WTC11 (cell line): ENCODE data around the gene CD244. TPM values are rescaled to one million over a fixed set of nuclear protein-coding genes. Genes with fewer than 3 reads are reported as not detected.
A peak's percentile ranks its signal among the peaks of the same experiment; 100 is the strongest.

Source experiments
- ATAC-seq: fragments of 200-7000 bp; cut with Tn5 transposase; 2 replicates; pipeline ENCODE4 v1.10.0; 2021; ENCODE audit warnings: mild to moderate bottlenecking, moderate library complexity
- CTCF ChIA-PET: fragments of 300-600 bp; sonication (Branson Sonifier 250); formaldehyde crosslinking; loops from one replicate; lab custom pipeline; 2021; ENCODE audit warnings: antibody characterized with exemption; lab: Charles Lee
- POLR2A ChIA-PET: fragments of 350-600 bp; sonication (Branson Sonifier 250); formaldehyde crosslinking; loops from one replicate; lab custom pipeline; 2021; ENCODE audit warnings: antibody characterized with exemption; lab: Charles Lee
- DNase-seq: peaks from one replicate; pipeline ENCODE4 v3.0.0; 2021; ENCODE audit warnings: low spot score
- H3K27ac Mint-ChIP-seq: 2 replicates; pipeline ENCODE4 v1.8.0; 2021; ENCODE audit warnings: mixed read lengths
- H3K27me3 Mint-ChIP-seq: 2 replicates; pipeline ENCODE4 v1.8.0; 2021; ENCODE audit warnings: low read depth, mild to moderate bottlenecking, moderate library complexity, mixed read lengths
- H3K36me3 Mint-ChIP-seq: 2 replicates; pipeline ENCODE4 v1.8.0; 2021; ENCODE audit warnings: mixed read lengths
- H3K4me1 Mint-ChIP-seq: 2 replicates; pipeline ENCODE4 v1.8.0; 2022; ENCODE audit warnings: mixed read lengths
- H3K4me3 Mint-ChIP-seq: 2 replicates; pipeline ENCODE4 v1.8.0; 2021; ENCODE audit warnings: mild to moderate bottlenecking, moderate library complexity, mixed read lengths
- H3K9me3 Mint-ChIP-seq: 2 replicates; pipeline ENCODE4 v1.8.0; 2021; ENCODE audit warnings: mixed read lengths
- AFF4 ChIP-seq: sonication (generic); formaldehyde crosslinking; IDR thresholded peaks from 2 replicates; pipeline ENCODE4 v1.8.1; 2023; ENCODE audit warnings: mild to moderate bottlenecking, missing genetic modification reagents, borderline replicate concordance
- ATF6 ChIP-seq: sonication (generic); formaldehyde crosslinking; IDR thresholded peaks from 2 replicates; pipeline ENCODE4 v1.8.1; 2023; ENCODE audit warnings: mild to moderate bottlenecking, missing genetic modification reagents
- GABPB1 ChIP-seq: sonication (generic); formaldehyde crosslinking; IDR thresholded peaks from 2 replicates; pipeline ENCODE4 v1.8.1; 2023; ENCODE audit warnings: mild to moderate bottlenecking, missing genetic modification reagents
- MYBL2 ChIP-seq: sonication (generic); formaldehyde crosslinking; IDR thresholded peaks from 2 replicates; pipeline ENCODE4 v1.8.1; 2023; ENCODE audit warnings: mild to moderate bottlenecking, moderate library complexity, missing genetic modification reagents
- NFE2L1 ChIP-seq: sonication (generic); formaldehyde crosslinking; IDR thresholded peaks from 2 replicates; pipeline ENCODE4 v1.8.1; 2023; ENCODE audit warnings: missing genetic modification reagents
- STAT6 ChIP-seq: sonication (generic); formaldehyde crosslinking; conservative IDR thresholded peaks from 2 replicates; pipeline ENCODE4 v1.8.1; 2023; ENCODE audit warnings: mild to moderate bottlenecking, low read depth, missing genetic modification reagents, moderate library complexity
- TCF7 ChIP-seq: sonication (generic); formaldehyde crosslinking; IDR thresholded peaks from 2 replicates; pipeline ENCODE4 v1.8.0; 2022; ENCODE audit warnings: mild to moderate bottlenecking, low read depth, missing genetic modification reagents, moderate library complexity
- TEAD4 ChIP-seq: sonication (generic); formaldehyde crosslinking; IDR thresholded peaks from 2 replicates; pipeline ENCODE4 v1.8.0; 2022; ENCODE audit warnings: mild to moderate bottlenecking, missing genetic modification reagents
- ZBTB21 ChIP-seq: sonication (generic); formaldehyde crosslinking; IDR thresholded peaks from 2 replicates; pipeline ENCODE4 v1.8.1; 2023; ENCODE audit warnings: mild to moderate bottlenecking, missing genetic modification reagents, borderline replicate concordance
- ZNF138 ChIP-seq: sonication (generic); formaldehyde crosslinking; conservative IDR thresholded peaks from 2 replicates; pipeline ENCODE4 v1.8.1; 2022; ENCODE audit warnings: mild to moderate bottlenecking, moderate library complexity, missing genetic modification reagents
- ZNF671 ChIP-seq: fragments of 250-450 bp; sonication (Bioruptor Pico); IDR thresholded peaks from 2 replicates; pipeline ENCODE4 v1.8.0; 2021; ENCODE audit warnings: mild to moderate bottlenecking
- total RNA-seq: library from RNA; stranded (reverse); gene quantifications from 3 replicates; pipeline ENCODE4 v1.2.3, GENCODE V29; 2021
- TF ChIP-seq, protein P1 (sequence below): sonication (generic); formaldehyde crosslinking; IDR thresholded peaks from 2 replicates; pipeline ENCODE4 v1.8.0; 2022; ENCODE audit warnings: mild to moderate bottlenecking, missing genetic modification reagents
- TF ChIP-seq, protein P2 (sequence below): fragments of 250-450 bp; sonication (Bioruptor Pico); IDR thresholded peaks from 2 replicates; pipeline ENCODE4 v2.1.2; 2022; ENCODE audit warnings: mild to moderate bottlenecking, moderate library complexity
- TF ChIP-seq, protein P3 (sequence below): sonication (generic); formaldehyde crosslinking; IDR thresholded peaks from 2 replicates; pipeline ENCODE4 v1.8.1; 2022; ENCODE audit warnings: low read depth, missing genetic modification reagents, borderline replicate concordance

The CD244 gene
- total RNA-seq, 1 experiment from 2014 or later, result not detected

DNA sequence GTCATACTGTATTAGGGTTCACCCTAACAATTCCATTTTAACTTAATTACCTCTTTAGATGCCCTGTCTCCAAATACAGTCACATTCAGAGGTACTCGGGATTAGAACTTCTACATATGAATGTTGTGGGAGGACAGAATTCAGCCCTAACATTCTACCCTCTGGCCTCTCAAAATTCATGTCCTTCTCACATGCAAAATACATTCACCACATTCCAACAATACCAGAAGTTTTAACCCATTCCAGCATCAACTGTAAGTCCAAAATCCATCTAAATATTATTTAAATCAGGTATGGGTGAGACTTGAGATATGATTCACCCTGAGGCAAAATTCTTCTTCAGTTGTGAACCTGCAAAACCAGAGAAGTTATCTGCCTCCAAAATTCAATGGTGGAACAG lies 52.2 kb downstream of the CD244 start:
- H3K4me1 Mint-ChIP-seq, result peaks cover 20% of the 10 kb centered on the region
- ChIA-PET POLR2A (no interaction called here), CTCF (interaction anchor here (1.4 kb wide), 1 partner anchor 11 kb away, joined by 6 read pairs; no protein-coding TSS in a partner anchor)
- DNase-seq, result no peak
- no peaks in the 10 kb centered on the region; the same call in 1 of the 2 replicates for H3K27me3 Mint-ChIP-seq
- peaks cover 8% of the 10 kb centered on the region for H3K36me3 Mint-ChIP-seq
- ATAC-seq, result no peak; the same call in 1 of the 2 replicates
- peak overlapping the region; percentile 48; the same call in 1 of the 2 replicates for H3K27ac Mint-ChIP-seq
- TF ChIP-seq ZNF671 (no peak), TEAD4 (CRISPR knock-in tag) (no peak), ZBTB21 (CRISPR knock-in tag) (no peak), TCF7 (CRISPR knock-in tag) (no peak), ZNF138 (CRISPR knock-in tag) (no peak), MYBL2 (CRISPR knock-in tag) (no peak), AFF4 (CRISPR knock-in tag) (no peak), NFE2L1 (CRISPR knock-in tag) (no peak), ATF6 (CRISPR knock-in tag) (no peak), GABPB1 (no peak), STAT6 (no peak)
- TF ChIP-seq, protein P1, sequence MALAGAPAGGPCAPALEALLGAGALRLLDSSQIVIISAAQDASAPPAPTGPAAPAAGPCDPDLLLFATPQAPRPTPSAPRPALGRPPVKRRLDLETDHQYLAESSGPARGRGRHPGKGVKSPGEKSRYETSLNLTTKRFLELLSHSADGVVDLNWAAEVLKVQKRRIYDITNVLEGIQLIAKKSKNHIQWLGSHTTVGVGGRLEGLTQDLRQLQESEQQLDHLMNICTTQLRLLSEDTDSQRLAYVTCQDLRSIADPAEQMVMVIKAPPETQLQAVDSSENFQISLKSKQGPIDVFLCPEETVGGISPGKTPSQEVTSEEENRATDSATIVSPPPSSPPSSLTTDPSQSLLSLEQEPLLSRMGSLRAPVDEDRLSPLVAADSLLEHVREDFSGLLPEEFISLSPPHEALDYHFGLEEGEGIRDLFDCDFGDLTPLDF (CRISPR knock-in tag), result no peak
- TF ChIP-seq, protein P2, sequence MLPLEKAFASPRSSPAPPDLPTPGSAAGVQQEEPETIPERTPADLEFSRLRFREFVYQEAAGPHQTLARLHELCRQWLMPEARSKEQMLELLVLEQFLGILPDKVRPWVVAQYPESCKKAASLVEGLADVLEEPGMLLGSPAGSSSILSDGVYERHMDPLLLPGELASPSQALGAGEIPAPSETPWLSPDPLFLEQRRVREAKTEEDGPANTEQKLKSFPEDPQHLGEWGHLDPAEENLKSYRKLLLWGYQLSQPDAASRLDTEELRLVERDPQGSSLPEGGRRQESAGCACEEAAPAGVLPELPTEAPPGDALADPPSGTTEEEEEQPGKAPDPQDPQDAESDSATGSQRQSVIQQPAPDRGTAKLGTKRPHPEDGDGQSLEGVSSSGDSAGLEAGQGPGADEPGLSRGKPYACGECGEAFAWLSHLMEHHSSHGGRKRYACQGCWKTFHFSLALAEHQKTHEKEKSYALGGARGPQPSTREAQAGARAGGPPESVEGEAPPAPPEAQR, result no peak
- TF ChIP-seq, protein P3, sequence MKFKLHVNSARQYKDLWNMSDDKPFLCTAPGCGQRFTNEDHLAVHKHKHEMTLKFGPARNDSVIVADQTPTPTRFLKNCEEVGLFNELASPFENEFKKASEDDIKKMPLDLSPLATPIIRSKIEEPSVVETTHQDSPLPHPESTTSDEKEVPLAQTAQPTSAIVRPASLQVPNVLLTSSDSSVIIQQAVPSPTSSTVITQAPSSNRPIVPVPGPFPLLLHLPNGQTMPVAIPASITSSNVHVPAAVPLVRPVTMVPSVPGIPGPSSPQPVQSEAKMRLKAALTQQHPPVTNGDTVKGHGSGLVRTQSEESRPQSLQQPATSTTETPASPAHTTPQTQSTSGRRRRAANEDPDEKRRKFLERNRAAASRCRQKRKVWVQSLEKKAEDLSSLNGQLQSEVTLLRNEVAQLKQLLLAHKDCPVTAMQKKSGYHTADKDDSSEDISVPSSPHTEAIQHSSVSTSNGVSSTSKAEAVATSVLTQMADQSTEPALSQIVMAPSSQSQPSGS (CRISPR knock-in tag), result no peak
- H3K9me3 Mint-ChIP-seq, result peaks cover 14% of the 10 kb centered on the region
- no peak overlapping the region for H3K4me3 Mint-ChIP-seq
